ENCODE measurements around the gene CMTM8.
"Not testable (repeated sequence)": the region's sequence is repeated elsewhere in the genome, so short reads cannot be mapped to it uniquely, and the experiment has no call there.

The CMTM8 gene

GRCh38 chr3:32387512-32387911, 149.0 kb downstream of the CMTM8 start:
- DNase-seq = no peak

DNA sequence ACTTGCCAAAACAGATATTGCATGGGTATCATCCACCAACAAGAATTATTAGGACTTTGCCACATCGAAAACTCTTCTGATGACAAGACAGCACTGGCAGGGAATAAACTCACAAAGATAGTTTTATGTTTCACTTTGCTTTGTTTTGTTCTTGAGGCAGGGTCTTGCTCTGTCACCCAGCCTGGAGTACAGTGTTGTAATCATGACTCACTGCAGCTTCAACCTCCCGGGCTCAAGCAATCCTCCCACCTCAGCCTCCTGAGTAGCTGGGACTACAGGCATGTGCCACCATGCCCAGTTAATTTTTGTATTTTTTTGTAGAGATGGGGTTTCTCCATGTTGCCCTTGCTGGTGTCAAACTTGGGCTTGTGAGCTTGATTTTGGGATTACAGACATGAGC, 151.1 kb downstream of the CMTM8 start:
- not testable (repeated sequence) for DNase-seq

- peak; percentile 54 for DNase-seq
These were observed 153.4 kb downstream of the CMTM8 start, which contains the start of gene CMTM7 for GRCh38 chr3:32391643-32392535. Gene CMTM7, plus strand, starts transcription at chr3:32391853. Its CDS starts 54 bp downstream, at chr3:32391907.

GRCh38 chr3:32392536-32393302, 154.2 kb downstream of the CMTM8 start:
- no peak for DNase-seq

DNA sequence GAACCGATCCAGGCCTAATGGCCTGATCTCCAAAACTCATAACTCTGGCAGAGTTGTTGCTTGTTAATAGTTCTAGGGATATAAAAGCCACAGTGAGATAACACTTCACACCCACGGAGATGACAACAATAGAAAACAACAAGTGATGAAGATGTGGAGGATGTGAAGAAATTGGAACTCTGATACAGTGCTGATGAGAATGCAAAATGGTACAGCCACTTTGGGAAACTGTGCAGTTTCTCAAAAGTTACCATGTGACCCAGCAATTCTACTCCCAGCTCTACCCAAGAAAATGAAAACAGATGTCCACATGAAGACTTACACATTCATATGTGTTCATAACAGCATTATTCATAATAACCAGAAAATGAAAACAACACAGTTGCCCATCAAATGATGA, 157.0 kb downstream of the CMTM8 start:
- no peak for DNase-seq

DNA sequence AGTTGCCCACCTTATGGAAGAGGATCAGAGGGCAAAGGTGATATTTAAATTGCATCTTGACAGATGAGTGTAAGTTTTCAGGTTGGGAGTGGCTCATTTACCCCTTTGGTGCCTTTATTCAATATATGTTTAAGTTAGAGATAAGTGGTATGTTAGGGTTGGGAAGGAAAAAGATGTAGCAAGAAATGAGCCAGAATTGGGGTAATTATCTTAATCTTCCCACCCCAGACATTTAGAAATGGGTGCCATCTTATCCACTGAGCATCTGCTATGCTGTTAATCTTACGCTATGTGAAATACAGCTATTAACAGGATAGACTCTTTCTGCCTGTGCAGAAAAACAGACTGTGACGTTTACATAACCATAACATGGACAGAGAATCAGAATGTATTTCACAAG, 159.5 kb downstream of the CMTM8 start:
- no peak for DNase-seq

DNA sequence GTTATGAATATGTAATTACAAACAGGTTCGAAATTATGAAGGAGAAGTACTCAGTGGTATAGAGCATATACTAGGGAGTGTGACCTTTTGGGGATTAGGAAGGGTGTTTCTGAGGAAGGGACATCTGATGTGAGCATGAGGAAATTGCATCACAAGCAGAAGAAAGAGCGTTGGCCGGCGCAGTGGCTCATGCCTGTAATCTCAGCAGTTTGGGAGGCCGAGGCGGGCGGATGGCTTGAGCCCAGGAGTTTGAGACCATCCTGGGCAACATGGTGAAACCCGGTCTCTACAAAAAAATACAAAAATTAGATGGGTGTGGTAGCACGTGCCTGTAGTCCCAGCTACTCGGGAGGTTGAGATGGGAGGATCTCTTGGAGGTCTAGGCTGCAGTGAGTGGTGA, 160.1 kb downstream of the CMTM8 start:
- DNase-seq = no peak

DNA sequence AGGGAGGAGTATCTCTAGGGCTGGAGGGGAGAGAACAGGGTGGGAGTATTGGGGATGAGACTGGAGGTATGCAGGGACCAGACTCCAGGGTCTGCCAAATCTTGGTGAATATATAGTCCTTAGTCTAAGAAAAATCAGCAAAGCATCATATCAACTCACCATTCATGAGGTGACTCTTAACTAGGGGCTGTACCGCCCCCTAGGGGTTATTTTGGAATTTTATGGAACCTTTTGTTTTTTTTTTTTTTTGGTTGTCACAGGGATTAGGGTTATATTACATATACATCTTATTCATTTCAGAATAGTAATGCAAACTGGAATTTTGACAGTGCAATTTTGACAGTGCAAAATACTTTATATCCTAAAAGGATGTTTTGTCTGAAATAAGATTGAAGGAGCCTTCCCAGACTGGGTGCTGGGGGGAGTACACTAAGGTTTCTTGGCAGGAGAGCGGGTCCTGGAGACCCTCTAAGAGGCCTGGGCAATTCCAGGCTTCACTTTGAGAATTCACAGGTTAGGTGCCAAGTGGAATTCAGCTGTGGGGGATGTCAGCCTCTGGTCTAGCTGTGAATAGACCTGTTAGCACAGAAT, 160.6 kb downstream of the CMTM8 start:
- peak; percentile 70 for DNase-seq

GRCh38 chr3:32401126-32401525, 162.6 kb downstream of the CMTM8 start:
- DNase-seq = no peak

DNA sequence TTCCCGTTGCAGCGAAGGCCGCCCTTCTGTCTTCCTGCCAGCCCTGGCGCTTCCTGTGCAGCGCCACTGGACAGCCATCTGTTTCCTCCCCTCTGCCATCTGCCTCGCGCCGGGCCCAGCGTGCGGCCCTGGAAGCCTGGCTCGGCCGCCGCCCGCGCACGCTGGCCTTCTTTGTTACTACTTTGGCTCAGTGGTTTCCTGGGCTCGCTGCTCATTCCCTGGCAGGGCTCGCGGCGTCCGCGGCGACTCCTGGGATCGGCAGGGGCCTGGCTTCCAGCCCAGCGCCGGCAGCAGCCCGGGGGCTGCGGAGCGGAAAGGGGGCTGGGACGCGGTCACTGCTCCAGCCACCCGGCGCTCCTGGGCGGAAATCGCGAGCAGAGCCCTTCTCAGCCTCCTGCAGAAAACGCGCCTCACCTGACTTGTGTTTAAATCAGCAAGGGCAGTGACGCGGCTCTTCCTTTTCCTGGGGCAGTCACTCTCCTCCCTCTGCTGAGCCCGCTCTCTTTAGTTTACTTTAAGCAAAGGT, 163.1 kb downstream of the CMTM8 start:
- DNase-seq = peak; percentile 65

DNA sequence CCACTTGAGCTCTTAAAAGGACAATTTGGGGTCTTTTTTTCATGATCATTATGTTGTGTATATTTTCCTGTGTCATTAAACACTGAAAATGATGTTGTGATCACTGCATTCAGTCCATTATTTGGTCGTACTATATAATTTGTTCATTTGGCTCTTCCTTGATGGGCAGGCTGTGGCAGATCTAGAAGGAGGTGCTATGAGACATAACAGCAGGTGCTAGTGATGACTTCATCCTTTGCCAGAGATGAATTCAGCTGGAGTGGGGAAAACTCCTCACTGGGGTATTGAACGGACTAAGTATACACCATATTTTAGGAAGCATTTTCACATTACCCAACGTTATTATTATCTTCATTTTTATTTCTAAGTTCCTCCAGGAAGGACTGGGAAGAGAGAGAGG, 165.2 kb downstream of the CMTM8 start:
- DNase-seq = no peak

GRCh38 chr3:32404714-32405113, 166.2 kb downstream of the CMTM8 start:
- DNase-seq = no peak

GRCh38 chr3:32405155-32405554, 166.7 kb downstream of the CMTM8 start:
- no peak for DNase-seq

GRCh38 chr3:32405711-32406323, 167.3 kb downstream of the CMTM8 start:
- no peak for DNase-seq

GRCh38 chr3:32406486-32407408, 168.3 kb downstream of the CMTM8 start:
- DNase-seq = no peak

- DNase-seq = no peak
These were observed 172.1 kb downstream of the CMTM8 start for GRCh38 chr3:32410367-32411246.

DNA sequence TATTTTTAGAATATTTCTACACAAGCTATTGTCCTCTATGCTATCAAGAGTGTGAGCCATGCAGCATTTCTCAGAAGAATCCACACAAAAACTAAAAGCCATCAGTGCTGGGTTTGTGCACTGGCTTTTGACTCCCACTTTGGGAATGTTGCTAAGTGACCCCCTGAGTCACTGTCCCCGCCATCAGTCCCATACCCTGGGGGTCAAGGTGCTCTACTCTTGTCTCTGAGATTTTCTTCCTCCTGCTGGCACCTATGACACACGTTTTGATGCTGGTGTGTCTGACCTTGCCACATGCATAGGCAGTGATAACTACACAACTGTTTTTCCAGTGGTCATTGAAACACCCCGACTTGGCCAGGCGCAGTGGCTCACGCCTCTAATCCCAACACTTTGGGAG, 173.0 kb downstream of the CMTM8 start:
- DNase-seq = no peak

- no peak for DNase-seq
These were observed 174.4 kb downstream of the CMTM8 start for GRCh38 chr3:32412887-32413286.

- no peak for DNase-seq
These were observed 175.5 kb downstream of the CMTM8 start for GRCh38 chr3:32413845-32414521.

All from CD4-positive, alpha-beta T cell treated with Interleukin-4 for 4 hours (primary cell).